WTC11 (cell line): ENCODE results near the gene TMA7B. TPM values are rescaled to one million over a fixed set of nuclear protein-coding genes. Genes with fewer than 3 reads are reported as not detected.

Experiments used
- ATAC-seq: fragments of 200-7000 bp; cut with Tn5 transposase; 2 replicates; pipeline ENCODE4 v1.10.0; 2021; ENCODE audit warnings: mild to moderate bottlenecking, moderate library complexity
- CTCF ChIA-PET: fragments of 300-600 bp; sonication (Branson Sonifier 250); formaldehyde crosslinking; loops from one replicate; lab custom pipeline; 2021; ENCODE audit warnings: antibody characterized with exemption; lab: Charles Lee
- POLR2A ChIA-PET: fragments of 350-600 bp; sonication (Branson Sonifier 250); formaldehyde crosslinking; loops from one replicate; lab custom pipeline; 2021; ENCODE audit warnings: antibody characterized with exemption; lab: Charles Lee
- DNase-seq: peaks from one replicate; pipeline ENCODE4 v3.0.0; 2021; ENCODE audit warnings: low spot score
- H3K27ac Mint-ChIP-seq: 2 replicates; pipeline ENCODE4 v1.8.0; 2021; ENCODE audit warnings: mixed read lengths
- H3K27me3 Mint-ChIP-seq: 2 replicates; pipeline ENCODE4 v1.8.0; 2021; ENCODE audit warnings: low read depth, mild to moderate bottlenecking, moderate library complexity, mixed read lengths
- H3K36me3 Mint-ChIP-seq: 2 replicates; pipeline ENCODE4 v1.8.0; 2021; ENCODE audit warnings: mixed read lengths
- H3K4me1 Mint-ChIP-seq: 2 replicates; pipeline ENCODE4 v1.8.0; 2022; ENCODE audit warnings: mixed read lengths
- H3K4me3 Mint-ChIP-seq: 2 replicates; pipeline ENCODE4 v1.8.0; 2021; ENCODE audit warnings: mild to moderate bottlenecking, moderate library complexity, mixed read lengths
- H3K9me3 Mint-ChIP-seq: 2 replicates; pipeline ENCODE4 v1.8.0; 2021; ENCODE audit warnings: mixed read lengths
- AR ChIP-seq: fragments of 250-450 bp; sonication (Bioruptor Pico); IDR thresholded peaks from 2 replicates; pipeline ENCODE4 v1.9.0; 2021; ENCODE audit warnings: mild to moderate bottlenecking
- ATF6 ChIP-seq: sonication (generic); formaldehyde crosslinking; IDR thresholded peaks from 2 replicates; pipeline ENCODE4 v1.8.1; 2023; ENCODE audit warnings: mild to moderate bottlenecking, missing genetic modification reagents
- ESRRA ChIP-seq: sonication (generic); formaldehyde crosslinking; IDR thresholded peaks from 2 replicates; pipeline ENCODE4 v1.8.1; 2022; ENCODE audit warnings: mild to moderate bottlenecking, missing genetic modification reagents, borderline replicate concordance
- FOXJ3 ChIP-seq: sonication (generic); formaldehyde crosslinking; IDR thresholded peaks from 2 replicates; pipeline ENCODE4 v1.9.0; 2021; ENCODE audit warnings: missing genetic modification reagents, mild to moderate bottlenecking, borderline replicate concordance
- GRHL2 ChIP-seq: fragments of 250-450 bp; sonication (Bioruptor Pico); IDR thresholded peaks from 2 replicates; pipeline ENCODE4 v1.8.0; 2022; ENCODE audit warnings: mild to moderate bottlenecking, moderate library complexity; ENCODE audit not compliant: insufficient replicate concordance, severe bottlenecking
- JAZF1 ChIP-seq: fragments of 250-450 bp; sonication (Bioruptor Pico); IDR thresholded peaks from 2 replicates; pipeline ENCODE4 v1.9.0; 2021; ENCODE audit warnings: moderate library complexity, mild to moderate bottlenecking, inconsistent platforms
- NFYB ChIP-seq: sonication (generic); formaldehyde crosslinking; conservative IDR thresholded peaks from 2 replicates; pipeline ENCODE4 v1.8.0; 2022; ENCODE audit warnings: low read depth, missing genetic modification reagents
- RELA ChIP-seq: sonication (generic); formaldehyde crosslinking; IDR thresholded peaks from 2 replicates; pipeline ENCODE4 v1.8.1; 2022; ENCODE audit warnings: missing genetic modification reagents, mild to moderate bottlenecking, borderline replicate concordance
- RORB ChIP-seq: fragments of 250-450 bp; sonication (Bioruptor Pico); IDR thresholded peaks from 2 replicates; pipeline ENCODE4 v1.9.0; 2021; ENCODE audit warnings: mild to moderate bottlenecking
- SOX15 ChIP-seq: fragments of 250-450 bp; sonication (Bioruptor Pico); IDR thresholded peaks from 2 replicates; pipeline ENCODE4 v1.9.0; 2021; ENCODE audit warnings: mild to moderate bottlenecking
- USF2 ChIP-seq: sonication (generic); formaldehyde crosslinking; IDR thresholded peaks from 2 replicates; pipeline ENCODE4 v1.8.1; 2023; ENCODE audit warnings: mild to moderate bottlenecking, missing genetic modification reagents, moderate library complexity
- ZBTB21 ChIP-seq: sonication (generic); formaldehyde crosslinking; IDR thresholded peaks from 2 replicates; pipeline ENCODE4 v1.8.1; 2023; ENCODE audit warnings: mild to moderate bottlenecking, missing genetic modification reagents, borderline replicate concordance
- ZNF423 ChIP-seq: fragments of 250-450 bp; sonication (Bioruptor Pico); IDR thresholded peaks from 2 replicates; pipeline ENCODE4 v2.1.2; 2022; ENCODE audit warnings: mild to moderate bottlenecking, moderate library complexity
- ZNF532 ChIP-seq: fragments of 250-450 bp; sonication (Bioruptor Pico); IDR thresholded peaks from 2 replicates; pipeline ENCODE4 v1.9.0; 2021; ENCODE audit warnings: mild to moderate bottlenecking, borderline replicate concordance
- ZNF671 ChIP-seq: fragments of 250-450 bp; sonication (Bioruptor Pico); IDR thresholded peaks from 2 replicates; pipeline ENCODE4 v1.8.0; 2021; ENCODE audit warnings: mild to moderate bottlenecking
- ZSCAN18 ChIP-seq: fragments of 250-450 bp; sonication (Bioruptor Pico); IDR thresholded peaks from 2 replicates; pipeline ENCODE4 v2.1.2; 2022; ENCODE audit warnings: mild to moderate bottlenecking, moderate library complexity
- total RNA-seq: library from RNA; stranded (reverse); gene quantifications from 3 replicates; pipeline ENCODE4 v1.2.3, GENCODE V29; 2021

Gene TMA7B
- total RNA-seq, 1 experiment from 2014 or later: not detected

GRCh38 chr22:39925273-39925672, 34.9 kb upstream of the TMA7B start:
- H3K4me3 Mint-ChIP-seq: no peak overlapping the region
- ATAC-seq: no peak
- peaks cover 17% of the 10 kb centered on the region for H3K4me1 Mint-ChIP-seq
- no peaks in the 10 kb centered on the region for H3K9me3 Mint-ChIP-seq
- H3K27me3 Mint-ChIP-seq: no peaks in the 10 kb centered on the region
- no peak overlapping the region for H3K27ac Mint-ChIP-seq
- POLR2A ChIA-PET: interaction anchor here (0.5 kb wide), 1 partner anchor 225 kb away, joined by 3 read pairs; no protein-coding TSS in a partner anchor
- no peaks in the 10 kb centered on the region for H3K36me3 Mint-ChIP-seq
- TF ChIP-seq USF2 (CRISPR knock-in tag) (no peak), ZBTB21 (CRISPR knock-in tag) (no peak), FOXJ3 (CRISPR knock-in tag) (no peak), ZNF423 (CRISPR knock-in tag) (no peak), ZNF671 (CRISPR knock-in tag) (no peak), JAZF1 (no peak), ESRRA (CRISPR knock-in tag) (no peak), RELA (CRISPR knock-in tag) (no peak), ATF6 (CRISPR knock-in tag) (no peak)
- DNase-seq: no peak
- CTCF ChIA-PET: interaction anchor here (1.7 to 6.5 kb wide), 5 partner anchors 8 to 112 kb away, joined by 5 to 47 read pairs (median 9); no protein-coding TSS in a partner anchor

- no peaks in the 10 kb centered on the region for H3K9me3 Mint-ChIP-seq
- ChIA-PET CTCF (interaction anchor here (0.9 to 6.5 kb wide), 7 partner anchors 10 to 391 kb away, joined by 3 to 47 read pairs (median 5); no protein-coding TSS in a partner anchor), POLR2A (interaction anchor here (0.5 to 0.7 kb wide), 2 partner anchors 113 to 226 kb away, joined by 3 read pairs; no protein-coding TSS in a partner anchor)
- peaks cover 17% of the 10 kb centered on the region for H3K4me1 Mint-ChIP-seq
- DNase-seq (no peak), ATAC-seq (no peak)
- no peak overlapping the region for H3K4me3 Mint-ChIP-seq
- H3K27ac Mint-ChIP-seq: no peak overlapping the region
- no peaks in the 10 kb centered on the region for H3K27me3 Mint-ChIP-seq
- H3K36me3 Mint-ChIP-seq: no peaks in the 10 kb centered on the region
- TF ChIP-seq NFYB (no peak), RORB (CRISPR knock-in tag) (no peak), ZNF532 (no peak), ATF6 (CRISPR knock-in tag) (no peak), ZSCAN18 (CRISPR knock-in tag) (no peak), AR (no peak), SOX15 (no peak), GRHL2 (no peak)
Measured at GRCh38 chr22:39925909-39926679, 34.1 kb upstream of the TMA7B start.
